T follicular helper cell (primary cell): Measurements from ENCODE around the gene FBRSL1.
"Not testable (repeated sequence)": the region's sequence is repeated elsewhere in the genome, so short reads cannot be mapped to it uniquely, and the experiment has no call there.

Experiments
- DNase-seq: peaks from one replicate; pipeline ENCODE4 v3.0.0-alpha.2; 2020; ENCODE audit warnings: low read depth
- total RNA-seq, 2 experiments: gene quantifications; one replicate each; lab custom pipeline; 2026; lab: John Stamatoyannopoulos, UW

FBRSL1 gene
- 45.3 to 75.1 reads per million in 2 experiments for total RNA-seq

- DNase-seq: peak; percentile 94
Observed at GRCh38 chr12:132489602-132490266, at the start of gene FBRSL1. FBRSL1 (plus strand) TSS chr12:132490151.

GRCh38 chr12:132440420-132440819 lies 49.5 kb upstream of the FBRSL1 start:
- DNase-seq: not testable (repeated sequence)

GRCh38 chr12:132441871-132442863 lies 47.8 kb upstream of the FBRSL1 start:
- no peak for DNase-seq

- no peak for DNase-seq
Observed at GRCh38 chr12:132443091-132443490, 46.9 kb upstream of the FBRSL1 start.

GRCh38 chr12:132444283-132444682 lies 45.7 kb upstream of the FBRSL1 start:
- no peak for DNase-seq

GRCh38 chr12:132444957-132445883 lies 44.7 kb upstream of the FBRSL1 start:
- peak; percentile 59 for DNase-seq

GRCh38 chr12:132445884-132446632 lies 43.9 kb upstream of the FBRSL1 start:
- peak; percentile 83 for DNase-seq

GRCh38 chr12:132446633-132447326 lies 43.2 kb upstream of the FBRSL1 start:
- no peak for DNase-seq

GRCh38 chr12:132447327-132447720 lies 42.6 kb upstream of the FBRSL1 start:
- DNase-seq: no peak

GRCh38 chr12:132447731-132448462 lies 42.1 kb upstream of the FBRSL1 start:
- DNase-seq: no peak

- no peak for DNase-seq
Observed at GRCh38 chr12:132448463-132448820, 41.5 kb upstream of the FBRSL1 start.

- DNase-seq: no peak
Observed at GRCh38 chr12:132449565-132450417, 40.2 kb upstream of the FBRSL1 start.

- no peak for DNase-seq
Observed at GRCh38 chr12:132450418-132451171, 39.4 kb upstream of the FBRSL1 start.

- no peak for DNase-seq
Observed at GRCh38 chr12:132451172-132451835, 38.6 kb upstream of the FBRSL1 start.

- DNase-seq: no peak
Observed at GRCh38 chr12:132451836-132452195, 38.1 kb upstream of the FBRSL1 start.

GRCh38 chr12:132452596-132453350 lies 37.2 kb upstream of the FBRSL1 start:
- no peak for DNase-seq
